Breast epithelium (tissue), 3 donors: Measurements from ENCODE around the gene OR10H2.

Experiments
- POLR2A ChIP-seq: fragments of 450-650 bp; IDR thresholded peaks from one replicate; pipeline ENCODE4 v1.6.1; 2016; ENCODE audit warnings: antibody characterized with exemption, mild to moderate bottlenecking, moderate library complexity
- POLR2AphosphoS5 ChIP-seq, 3 donors: sonication (generic); formaldehyde crosslinking; IDR thresholded peaks; one replicate each; pipeline ENCODE4 v1.6.1; 2017; ENCODE audit warnings: antibody characterized with exemption in 3 of 3
- TF ChIP-seq, protein P1 (sequence below), 3 donors: fragments of 450-650 bp; IDR thresholded peaks; one replicate each; pipeline ENCODE4 v1.5.1; 2016 to 2017; ENCODE audit warnings: antibody characterized with exemption in 3 of 3, mild to moderate bottlenecking in 3 of 3, moderate library complexity in 3 of 3

DNA sequence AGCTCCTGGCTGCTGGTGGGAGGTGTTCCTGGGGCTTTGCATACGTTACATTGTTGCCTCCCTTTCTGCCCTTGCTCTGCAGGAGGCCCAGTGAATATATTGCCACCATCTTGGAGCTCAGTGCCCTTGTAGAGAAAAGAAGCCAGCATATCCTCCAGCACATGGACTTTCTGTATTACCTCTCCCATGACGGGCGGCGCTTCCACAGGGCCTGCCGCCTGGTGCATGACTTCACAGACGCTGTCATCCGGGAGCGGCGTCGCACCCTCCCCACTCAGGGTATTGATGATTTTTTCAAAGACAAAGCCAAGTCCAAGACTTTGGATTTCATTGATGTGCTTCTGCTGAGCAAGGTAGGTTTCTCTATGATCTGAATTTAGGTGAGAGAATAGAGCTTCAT lies 44.4 kb upstream of the OR10H2 start:
- TF ChIP-seq POLR2A (no peak), POLR2AphosphoS5 (IDR thresholded peaks at IDR 0.05) (no peak)
- TF ChIP-seq, protein P1, sequence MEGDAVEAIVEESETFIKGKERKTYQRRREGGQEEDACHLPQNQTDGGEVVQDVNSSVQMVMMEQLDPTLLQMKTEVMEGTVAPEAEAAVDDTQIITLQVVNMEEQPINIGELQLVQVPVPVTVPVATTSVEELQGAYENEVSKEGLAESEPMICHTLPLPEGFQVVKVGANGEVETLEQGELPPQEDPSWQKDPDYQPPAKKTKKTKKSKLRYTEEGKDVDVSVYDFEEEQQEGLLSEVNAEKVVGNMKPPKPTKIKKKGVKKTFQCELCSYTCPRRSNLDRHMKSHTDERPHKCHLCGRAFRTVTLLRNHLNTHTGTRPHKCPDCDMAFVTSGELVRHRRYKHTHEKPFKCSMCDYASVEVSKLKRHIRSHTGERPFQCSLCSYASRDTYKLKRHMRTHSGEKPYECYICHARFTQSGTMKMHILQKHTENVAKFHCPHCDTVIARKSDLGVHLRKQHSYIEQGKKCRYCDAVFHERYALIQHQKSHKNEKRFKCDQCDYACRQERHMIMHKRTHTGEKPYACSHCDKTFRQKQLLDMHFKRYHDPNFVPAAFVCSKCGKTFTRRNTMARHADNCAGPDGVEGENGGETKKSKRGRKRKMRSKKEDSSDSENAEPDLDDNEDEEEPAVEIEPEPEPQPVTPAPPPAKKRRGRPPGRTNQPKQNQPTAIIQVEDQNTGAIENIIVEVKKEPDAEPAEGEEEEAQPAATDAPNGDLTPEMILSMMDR (IDR thresholded peaks at IDR 0.05): no peak
